H9 (cell line): ENCODE results near the gene TRNP1. TPM values are rescaled to one million over a fixed set of nuclear protein-coding genes. Genes with fewer than 3 reads are reported as not detected.

Experiments
- DNase-seq: peaks from one replicate; pipeline ENCODE4 v3.0.0-alpha.2; 2017
- H2AFZ ChIP-seq: one replicate; pipeline ENCODE4 v1.6.1; 2013; ENCODE audit warnings: mild to moderate bottlenecking, low read length, control low read depth, moderate library complexity
- H2AK5ac ChIP-seq: 2 replicates; pipeline ENCODE4 v1.6.1; 2013; ENCODE audit warnings: low read length, control low read depth, mixed read lengths; ENCODE audit not compliant: insufficient read length
- H2BK120ac ChIP-seq: one replicate; pipeline ENCODE4 v1.6.1; 2013; ENCODE audit warnings: low read depth, mild to moderate bottlenecking, low read length, control low read depth, inconsistent platforms; ENCODE audit not compliant: poor library complexity, severe bottlenecking
- H2BK12ac ChIP-seq: 2 replicates; pipeline ENCODE4 v1.6.1; 2013; ENCODE audit warnings: low read length, control low read depth, mixed read lengths, low read depth; ENCODE audit not compliant: insufficient read length
- H2BK15ac ChIP-seq: 2 replicates; pipeline ENCODE4 v1.6.1; 2013; ENCODE audit warnings: low read depth, low read length, control low read depth
- H2BK20ac ChIP-seq: one replicate; pipeline ENCODE4 v1.6.1; 2013; ENCODE audit warnings: low read depth, mild to moderate bottlenecking, low read length, control low read depth, inconsistent platforms; ENCODE audit not compliant: poor library complexity, severe bottlenecking
- H2BK5ac ChIP-seq: 2 replicates; pipeline ENCODE4 v1.6.1; 2013; ENCODE audit warnings: low read length, control low read depth, mixed read lengths; ENCODE audit not compliant: insufficient read length
- H3K14ac ChIP-seq: 2 replicates; pipeline ENCODE4 v1.6.1; 2013; ENCODE audit warnings: low read length, control low read depth; ENCODE audit not compliant: insufficient read depth
- H3K18ac ChIP-seq: 2 replicates; pipeline ENCODE4 v1.6.1; 2013; ENCODE audit warnings: low read depth, mild to moderate bottlenecking, mixed read lengths, low read length, control low read depth; ENCODE audit not compliant: insufficient read length
- H3K23ac ChIP-seq: 2 replicates; pipeline ENCODE4 v1.6.1; 2013; ENCODE audit warnings: low read length, control low read depth, mixed read lengths, low read depth; ENCODE audit not compliant: insufficient read length
- H3K23me2 ChIP-seq: 2 replicates; pipeline ENCODE4 v1.6.1; 2013; ENCODE audit warnings: low read depth, mild to moderate bottlenecking, mixed read lengths, low read length, control low read depth; ENCODE audit not compliant: insufficient read length, poor library complexity, severe bottlenecking
- H3K27ac ChIP-seq: 2 replicates; pipeline ENCODE4 v1.5.1; 2013; ENCODE audit warnings: low read length, control low read depth, mixed read lengths, low read depth; ENCODE audit not compliant: insufficient read length
- H3K27me3 ChIP-seq: 2 replicates; pipeline ENCODE4 v1.6.1; 2013; ENCODE audit warnings: low read length, control low read depth, inconsistent platforms; ENCODE audit not compliant: insufficient read depth
- H3K4ac ChIP-seq: 2 replicates; pipeline ENCODE4 v1.6.1; 2013; ENCODE audit warnings: low read depth, mild to moderate bottlenecking, control low read depth, inconsistent platforms, low read length, moderate library complexity
- H3K4me1 ChIP-seq: 2 replicates; pipeline ENCODE4 v1.6.1; 2013; ENCODE audit warnings: low read length, control low read depth, inconsistent platforms; ENCODE audit not compliant: insufficient read depth
- H3K4me2 ChIP-seq: 2 replicates; pipeline ENCODE4 v1.6.1; 2013; ENCODE audit warnings: low read length, control low read depth, mixed read lengths; ENCODE audit not compliant: insufficient read length, insufficient read depth
- H3K56ac ChIP-seq: 2 replicates; pipeline ENCODE4 v1.6.1; 2013; ENCODE audit warnings: low read depth, mild to moderate bottlenecking, mixed read lengths, low read length, control low read depth; ENCODE audit not compliant: insufficient read length
- H3K79me1 ChIP-seq: 2 replicates; pipeline ENCODE4 v1.6.1; 2013; ENCODE audit warnings: low read depth, mild to moderate bottlenecking, moderate library complexity, low read length, control low read depth, inconsistent platforms; ENCODE audit not compliant: insufficient read depth, poor library complexity, severe bottlenecking
- H3K79me2 ChIP-seq: 2 replicates; pipeline ENCODE4 v1.6.1; 2013; ENCODE audit warnings: low read length, control low read depth, inconsistent platforms; ENCODE audit not compliant: insufficient read depth
- H3K9ac ChIP-seq: 2 replicates; pipeline ENCODE4 v1.6.1; 2013; ENCODE audit warnings: low read length, control low read depth, mixed read lengths; ENCODE audit not compliant: insufficient read length; ENCODE audit errors: extremely low read depth
- H3K9me3 ChIP-seq: one replicate; pipeline ENCODE4 v1.6.1; 2013; ENCODE audit warnings: low read depth, low read length, inconsistent platforms; ENCODE audit not compliant: control insufficient read depth
- H3T11ph ChIP-seq: one replicate; pipeline ENCODE4 v1.6.1; 2013; ENCODE audit warnings: mild to moderate bottlenecking, low read length, control low read depth, inconsistent platforms
- H4K20me1 ChIP-seq: one replicate; pipeline ENCODE4 v1.6.1; 2013; ENCODE audit not compliant: control insufficient read depth, insufficient read length, insufficient read depth
- H4K5ac ChIP-seq: 2 replicates; pipeline ENCODE4 v1.6.1; 2013; ENCODE audit warnings: low read depth, mild to moderate bottlenecking, mixed read lengths, low read length, control low read depth; ENCODE audit not compliant: insufficient read length
- H4K8ac ChIP-seq: replicated peaks from 2 replicates; pipeline ENCODE4 v1.6.1; 2013; ENCODE audit warnings: low read length, control low read depth, mixed read lengths, low read depth; ENCODE audit not compliant: insufficient read length
- H4K91ac ChIP-seq: 2 replicates; pipeline ENCODE4 v1.6.1; 2013; ENCODE audit warnings: low read depth, mild to moderate bottlenecking, moderate library complexity, mixed read lengths, low read length, control low read depth; ENCODE audit not compliant: insufficient read length
- H3K27ac Mint-ChIP-seq, 3 experiments: 2 replicates in 2 of 3; 3 replicates in 1 of 3; pipeline ENCODE4 v1.8.0; 2020 to 2021; ENCODE audit warnings: mixed read lengths in 3 of 3, mild to moderate bottlenecking in 1 of 3, moderate library complexity in 1 of 3
- H3K27me3 Mint-ChIP-seq: 2 replicates; pipeline ENCODE4 v1.8.0; 2021; ENCODE audit warnings: low read depth, mild to moderate bottlenecking, moderate library complexity, mixed read lengths
- H3K36me3 Mint-ChIP-seq, 3 experiments: 2 replicates in 2 of 3; 3 replicates in 1 of 3; pipeline ENCODE4 v1.8.0; 2020 to 2021; ENCODE audit warnings: low read depth in 3 of 3, mixed read lengths in 3 of 3; ENCODE audit not compliant: insufficient read depth in 1 of 3
- H3K4me1 Mint-ChIP-seq, 2 experiments: 2 replicates each; pipeline ENCODE4 v1.8.0; 2020; ENCODE audit warnings: mixed read lengths in 2 of 2
- H3K4me3 Mint-ChIP-seq, 2 experiments: 2 replicates in 1 of 2; 3 replicates in 1 of 2; pipeline ENCODE4 v1.8.0; 2020 to 2021; ENCODE audit warnings: mild to moderate bottlenecking in 2 of 2, mixed read lengths in 2 of 2, moderate library complexity in 1 of 2
- H3K9me3 Mint-ChIP-seq, 2 experiments: 2 replicates in 1 of 2; 3 replicates in 1 of 2; pipeline ENCODE4 v1.8.0; 2020; ENCODE audit warnings: mild to moderate bottlenecking in 2 of 2, mixed read lengths in 2 of 2, moderate library complexity in 1 of 2
- CTCF ChIP-seq: fragments of 200-600 bp; sonication (generic); conservative IDR thresholded peaks from 3 replicates; pipeline ENCODE4 v1.8.0; 2021; ENCODE audit warnings: antibody characterized with exemption, mild to moderate bottlenecking
- WGBS: extraction: QIAGEN DNeasy Blood & Tissue Kit; methylation state at CpG from one replicate; pipeline ENCODE4 v1.1.7; 2013; ENCODE audit warnings: missing lambda C conversion rate, low lambda C conversion rate, mixed read lengths; ENCODE audit not compliant: insufficient read length; ENCODE audit errors: extremely low coverage; 5-methylcytosine and 5-hydroxymethylcytosine counted together
- total RNA-seq: library from RNA; stranded (reverse); gene quantifications from 2 replicates; pipeline ENCODE4 v1.2.1, GENCODE V29; 2021

Gene TRNP1
- total RNA-seq, 1 experiment from 2014 or later: 39.0 TPM

- no CpG with 5 or more reads among the region's 4 CpGs for WGBS
- Mint-ChIP-seq H3K27me3 (peaks cover 12% of the 10 kb centered on the region), H3K4me1 (peaks cover 66 to 74% of the 10 kb centered on the region in 2 experiments), H3K36me3 (peaks cover 9 to 40% (median 33%) of the 10 kb centered on the region in 3 experiments; a peak in 6 of 7 replicates), H3K9me3 (no peaks in the 10 kb centered on the region), H3K4me3 (peak overlapping the region in 1 of 2 experiments; percentile 95; a peak in 2 of 5 replicates), H3K27ac (peak overlapping the region in 2 of 3 experiments; percentile 14 to 98; a peak in 2 of 7 replicates)
- H4K20me1 ChIP-seq: no peaks in the 10 kb centered on the region
- TF ChIP-seq CTCF: no peak
- H3K56ac ChIP-seq: no peak overlapping the region
- no peak overlapping the region for H3K23ac ChIP-seq
- no peak overlapping the region for H2BK120ac ChIP-seq
- peaks cover 18% of the 10 kb centered on the region for H3K23me2 ChIP-seq
- H3K79me2 ChIP-seq: peaks cover 3% of the 10 kb centered on the region; the same call in 1 of the 2 replicates
- H3T11ph ChIP-seq: no peak overlapping the region
- no peak overlapping the region for H4K5ac ChIP-seq
- no peak overlapping the region for H2AFZ ChIP-seq
- no peak overlapping the region for H3K4me2 ChIP-seq
- H3K9ac ChIP-seq: no peak overlapping the region
- no peak overlapping the region for H4K91ac ChIP-seq
- H2BK15ac ChIP-seq: no peak overlapping the region
- H2BK5ac ChIP-seq: no peak overlapping the region
- H3K18ac ChIP-seq: no peak overlapping the region
- no peak overlapping the region for H4K8ac ChIP-seq
- H3K4ac ChIP-seq: no peak overlapping the region
- peaks cover 19% of the 10 kb centered on the region for H3K4me1 ChIP-seq
- no peak overlapping the region for H2AK5ac ChIP-seq
- no peaks in the 10 kb centered on the region for H3K9me3 ChIP-seq
- H3K27ac ChIP-seq: no peak overlapping the region
- H2BK20ac ChIP-seq: no peak overlapping the region
- DNase-seq: peak; percentile 32
- no peak overlapping the region for H3K14ac ChIP-seq
- no peaks in the 10 kb centered on the region for H3K27me3 ChIP-seq
- no peak overlapping the region for H2BK12ac ChIP-seq
- no peaks in the 10 kb centered on the region for H3K79me1 ChIP-seq
Observed at GRCh38 chr1:26996665-26997064, 3.2 kb downstream of the TRNP1 start.
